IPS-NIHi7 (cell line): Measurements from ENCODE around the gene WDR26.
"Not testable (repeated sequence)": the region's sequence is repeated elsewhere in the genome, so short reads cannot be mapped to it uniquely, and the experiment has no call there.

ENCODE experiments used
- DNase-seq: peaks from one replicate; pipeline ENCODE4 v3.0.0; 2012; ENCODE audit warnings: mixed read lengths; ENCODE audit errors: extremely low spot score

Gene WDR26

GRCh38 chr1:224392411-224393249, 42.0 kb downstream of the WDR26 start:
- no peak for DNase-seq

- no peak for DNase-seq
These were observed 44.1 kb downstream of the WDR26 start for GRCh38 chr1:224390517-224390916.

DNA sequence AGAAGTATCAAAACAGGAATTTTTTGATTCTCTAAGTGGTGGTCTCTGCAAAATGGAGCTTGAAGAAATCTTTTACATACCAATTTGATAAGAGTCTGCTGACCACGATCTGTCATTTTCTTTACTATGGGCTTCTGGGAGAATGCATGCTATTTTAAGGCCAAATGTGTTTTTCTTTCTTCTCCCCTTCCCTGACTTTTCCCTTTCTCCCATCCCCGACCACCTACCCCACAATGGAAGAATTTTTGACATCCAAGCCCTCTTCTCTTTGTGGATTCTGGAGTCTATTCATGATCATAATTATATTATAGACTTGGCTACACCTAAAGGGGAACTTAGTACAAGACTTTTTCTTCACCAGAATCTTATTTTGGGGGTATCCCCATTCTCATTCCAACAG, 46.7 kb downstream of the WDR26 start:
- no peak for DNase-seq

GRCh38 chr1:224387302-224387912, 47.2 kb downstream of the WDR26 start:
- no peak for DNase-seq

DNA sequence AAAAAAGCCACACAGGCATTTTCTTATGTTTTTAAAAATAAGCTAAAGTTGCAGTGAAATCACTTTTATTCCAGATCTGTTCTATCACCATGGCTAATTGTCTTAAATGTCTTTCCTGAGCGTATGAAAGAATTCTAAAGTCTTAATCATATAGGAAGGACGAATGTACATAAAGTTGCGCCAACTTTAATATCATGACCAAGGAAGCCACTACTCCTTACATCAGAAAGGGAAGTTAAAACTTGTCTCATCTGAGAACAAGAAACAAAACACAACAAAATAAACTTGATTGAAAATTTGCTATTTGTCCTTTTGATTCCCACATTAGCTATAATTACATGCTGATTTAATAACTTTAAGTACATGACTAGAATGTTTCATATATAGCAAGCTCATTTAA, 51.4 kb downstream of the WDR26 start:
- no peak for DNase-seq

- DNase-seq: no peak
These were observed 52.6 kb downstream of the WDR26 start for GRCh38 chr1:224381880-224382548.

- DNase-seq: no peak
These were observed 54.6 kb downstream of the WDR26 start for GRCh38 chr1:224380003-224380402.

GRCh38 chr1:224378855-224379631, 55.6 kb downstream of the WDR26 start:
- DNase-seq: no peak

- DNase-seq: no peak
These were observed 57.0 kb downstream of the WDR26 start for GRCh38 chr1:224377676-224378006.

DNA sequence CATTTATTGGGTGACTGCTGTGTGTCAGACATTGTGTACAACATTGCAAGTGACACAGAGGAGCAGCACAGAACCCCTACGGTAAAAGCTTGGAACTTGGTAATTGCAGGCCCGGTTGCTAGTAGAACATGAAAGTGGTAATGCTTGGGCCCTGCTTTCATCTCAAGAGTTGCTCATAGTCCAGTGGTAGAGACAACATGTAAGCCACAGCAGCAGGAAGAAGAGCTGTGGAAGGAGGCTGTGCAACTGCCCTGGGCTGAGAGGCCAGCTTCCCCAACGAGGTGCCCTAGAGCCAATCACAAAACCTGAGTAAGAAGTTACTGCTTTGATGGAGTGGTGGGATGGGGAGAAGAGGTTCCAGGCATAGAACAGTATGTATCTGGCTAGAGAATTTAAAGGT, 59.5 kb downstream of the WDR26 start:
- no peak for DNase-seq

DNA sequence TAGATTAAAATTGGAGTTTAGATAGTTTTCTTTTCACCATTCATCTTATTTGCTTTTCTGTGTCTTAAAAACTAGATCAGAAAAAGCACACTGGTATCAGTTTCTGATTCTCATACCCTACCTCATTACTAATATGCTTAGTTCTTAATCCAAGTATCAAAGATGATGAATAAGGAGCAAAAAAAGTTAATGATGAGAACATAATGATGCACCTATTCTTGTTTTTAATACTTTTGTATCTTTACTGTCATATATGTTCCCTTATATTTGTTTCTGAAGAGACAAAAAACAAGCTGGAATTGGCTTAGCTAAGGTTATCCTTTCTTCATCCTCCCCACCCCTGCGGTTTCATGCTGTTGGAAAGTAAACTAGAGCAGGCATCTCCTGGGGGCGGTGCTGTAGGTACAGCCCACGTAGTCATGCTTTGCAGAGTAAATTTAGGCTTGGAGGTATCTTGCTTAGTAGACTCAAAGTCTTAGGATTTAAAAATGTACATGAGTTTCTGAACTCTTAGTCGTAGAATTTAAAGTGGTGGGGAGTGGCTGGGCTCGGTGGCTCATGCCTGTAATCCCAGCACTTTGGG, 61.5 kb downstream of the WDR26 start:
- DNase-seq: no peak

- DNase-seq: no peak
These were observed 66.2 kb downstream of the WDR26 start for GRCh38 chr1:224368409-224368808.

DNA sequence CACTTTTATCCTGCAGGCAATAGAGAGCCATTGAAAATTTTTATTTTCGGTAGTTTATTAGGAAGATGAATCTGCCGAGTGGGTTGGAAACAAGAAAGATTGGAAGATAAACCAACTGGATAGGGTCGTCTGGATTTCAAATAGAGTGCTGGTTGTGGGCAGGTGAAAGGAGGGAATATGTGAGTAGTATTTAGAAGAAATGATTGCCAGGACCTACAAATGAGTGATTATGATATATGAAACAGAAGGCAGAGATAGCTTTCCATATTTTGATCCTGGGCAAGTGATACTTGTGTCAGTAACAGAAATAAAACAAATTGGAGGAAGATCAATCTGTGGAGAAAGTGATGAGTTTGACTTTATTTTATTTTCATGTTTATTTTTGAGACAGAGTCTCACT, 75.4 kb downstream of the WDR26 start:
- DNase-seq: no peak

DNA sequence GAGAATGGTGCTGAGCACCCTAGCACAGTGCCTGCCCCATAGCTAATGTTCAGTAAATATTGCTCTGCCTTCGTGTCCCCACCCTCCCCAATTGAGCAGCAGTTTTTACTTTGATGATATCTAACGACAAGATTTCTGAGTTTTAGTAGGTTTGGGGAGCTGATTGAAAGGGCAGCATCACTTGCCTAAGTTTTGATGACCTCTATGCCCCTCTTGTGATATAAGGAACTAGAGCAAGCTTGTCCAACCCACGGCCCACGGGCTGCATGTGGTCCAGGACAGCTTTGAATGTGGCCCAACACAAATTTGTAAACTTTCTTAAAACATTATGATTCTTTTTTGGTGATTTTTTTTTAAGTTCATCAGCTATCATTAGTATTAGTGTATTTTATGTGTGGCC, 76.4 kb downstream of the WDR26 start:
- DNase-seq: no peak

GRCh38 chr1:224357626-224358124, 76.9 kb downstream of the WDR26 start:
- no peak for DNase-seq

DNA sequence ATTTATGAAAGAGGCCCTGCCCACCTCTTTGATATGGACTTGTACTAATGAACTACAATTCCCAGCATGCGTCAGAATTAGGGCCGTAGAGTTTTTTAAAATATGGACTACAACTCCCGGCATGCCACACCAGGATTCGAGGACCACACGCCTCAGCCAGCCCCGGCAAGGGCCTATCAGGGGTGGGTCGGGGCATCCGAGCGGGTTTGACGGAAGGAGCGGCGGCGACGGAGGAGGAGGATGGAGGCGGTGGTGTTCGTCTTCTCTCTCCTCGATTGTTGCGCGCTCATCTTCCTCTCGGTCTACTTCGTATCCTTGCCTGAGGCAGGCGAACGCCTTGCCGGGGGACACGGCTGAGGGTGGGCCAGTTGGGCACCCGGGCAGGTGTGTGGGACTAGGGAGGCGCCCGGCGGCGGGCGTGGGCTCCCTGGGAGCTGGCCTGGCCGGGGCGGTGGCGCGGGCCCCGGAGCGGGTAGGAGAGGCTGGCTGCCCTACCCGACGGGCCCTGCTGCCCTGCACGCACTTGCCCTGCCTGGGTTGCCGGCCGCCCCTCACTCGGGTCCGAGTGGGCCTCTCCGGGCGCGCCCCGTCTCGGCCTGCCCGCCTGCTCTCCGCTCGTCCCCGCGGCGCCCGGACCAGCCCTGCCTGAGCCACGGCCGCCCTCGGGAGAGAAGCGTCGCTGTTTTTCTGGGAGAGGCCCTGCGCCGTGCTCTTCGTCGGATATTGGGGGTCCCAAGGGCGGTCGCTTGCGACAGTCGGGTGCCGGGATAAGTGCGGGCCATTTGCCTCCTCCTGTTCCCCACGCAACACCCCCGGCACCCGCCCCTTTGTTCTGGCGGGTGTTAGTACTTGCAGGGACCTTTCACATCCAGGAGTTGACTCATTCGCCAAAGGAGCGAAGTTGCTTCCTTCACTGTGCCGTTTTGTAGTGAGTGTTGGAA, 77.6 kb downstream of the WDR26 start, which contains the start of gene CNIH4:
TSS of gene CNIH4 (plus strand) at position 195 of the 941 bp plus-strand sequence. CDS start at position 241, 46 bp downstream.
- DNase-seq: peak; percentile 96

DNA sequence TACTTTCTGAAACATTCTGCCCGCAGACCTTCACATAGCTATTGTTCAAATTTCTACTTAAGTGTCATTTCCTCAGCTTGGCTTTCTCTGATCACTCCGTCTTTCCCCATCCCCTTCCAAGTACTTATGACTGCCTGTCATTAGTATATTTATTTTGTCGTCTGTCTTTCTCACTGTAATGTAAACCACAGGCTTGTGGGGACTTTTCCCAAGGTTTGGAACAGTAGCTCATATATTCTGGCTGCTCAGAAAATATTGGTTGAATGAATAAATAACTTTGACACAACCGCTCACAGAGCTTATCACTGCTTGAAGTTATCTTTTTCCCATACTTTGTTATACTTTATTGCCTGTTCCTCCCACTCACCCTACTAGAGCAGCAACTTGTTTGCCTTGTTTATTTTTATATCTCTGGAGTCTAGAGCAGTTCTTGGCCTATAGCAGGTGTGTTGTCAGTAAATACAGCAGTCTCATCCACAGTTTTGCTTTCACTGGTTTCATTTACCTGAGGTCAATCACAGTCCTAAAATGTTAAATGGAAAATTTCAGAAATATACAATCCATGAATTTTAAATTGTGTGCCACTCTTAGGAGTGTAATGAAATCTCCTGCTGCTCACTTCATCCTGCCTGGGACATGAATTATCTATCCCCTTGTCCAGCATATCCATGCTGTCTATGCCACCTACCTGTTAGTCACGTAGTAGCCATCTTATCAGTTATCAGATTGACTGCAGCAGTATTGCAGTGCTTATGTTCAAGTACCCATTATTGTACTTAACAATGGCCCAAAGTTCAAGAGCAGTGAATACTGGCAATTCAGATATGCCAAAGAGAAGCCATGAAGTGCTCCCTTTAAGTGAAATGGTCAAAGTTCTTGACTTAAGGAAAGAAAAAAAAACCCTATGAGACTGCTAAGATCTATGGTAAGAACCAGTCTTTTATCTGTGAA, 80.3 kb downstream of the WDR26 start:
- no peak for DNase-seq

DNA sequence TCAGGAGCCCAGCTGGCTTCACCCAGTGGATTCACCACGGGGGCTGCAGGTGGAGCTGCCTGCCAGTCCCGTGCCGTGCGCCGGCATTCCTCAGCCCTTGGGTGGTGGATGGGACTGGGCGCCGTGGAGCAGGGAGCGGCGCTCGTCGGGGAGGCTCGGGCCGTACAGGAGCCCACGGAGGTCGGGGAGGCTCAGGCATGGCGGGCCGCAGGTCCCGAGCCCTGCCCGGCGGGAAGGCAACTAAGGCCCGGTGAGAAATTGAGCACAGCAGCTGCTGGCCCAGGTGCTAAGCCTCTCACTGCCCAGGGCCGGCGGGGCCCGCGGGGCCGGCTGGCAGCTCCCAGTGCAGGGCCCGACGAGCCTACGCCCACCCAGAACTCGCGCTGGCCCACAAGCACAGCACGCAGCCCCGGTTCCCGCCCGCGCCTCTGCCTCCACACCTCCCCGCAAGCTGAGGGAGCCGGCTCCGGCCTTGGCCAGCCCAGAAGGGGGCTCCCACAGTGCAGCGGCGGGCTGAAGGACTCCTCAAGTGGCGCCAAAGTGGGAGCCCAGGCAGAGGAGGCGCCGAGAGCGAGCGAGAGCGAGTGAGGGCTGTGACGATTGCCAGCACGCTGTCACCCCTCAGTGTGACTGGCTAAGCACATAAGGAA, 82.0 kb downstream of the WDR26 start:
- not testable (repeated sequence) for DNase-seq

DNA sequence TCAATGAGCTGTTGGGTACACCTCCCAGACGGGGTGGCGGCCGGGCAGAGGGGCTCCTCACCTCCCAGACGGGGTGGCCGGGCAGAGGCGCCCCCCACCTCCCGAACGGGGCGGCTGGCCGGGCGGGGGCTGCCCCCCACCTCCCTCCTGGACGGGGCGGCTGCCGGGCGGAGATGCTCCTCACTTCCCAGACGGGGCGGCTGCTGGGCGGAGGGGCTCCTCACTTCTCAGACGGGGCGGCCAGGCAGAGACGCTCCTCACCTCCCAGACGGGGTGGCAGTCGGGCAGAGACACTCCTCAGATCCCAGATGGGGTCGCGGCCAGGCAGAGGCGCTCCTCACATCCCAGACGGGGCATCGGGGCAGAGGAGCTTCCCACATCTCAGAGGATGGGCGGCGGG, 84.9 kb downstream of the WDR26 start:
- not testable (repeated sequence) for DNase-seq
